Kidney glomerular epithelial cell (primary cell): ENCODE results near the gene GHRH.

Source experiments
- DNase-seq: peaks from one replicate; lab custom pipeline; 2025; lab: John Stamatoyannopoulos, UW

Gene GHRH

DNA sequence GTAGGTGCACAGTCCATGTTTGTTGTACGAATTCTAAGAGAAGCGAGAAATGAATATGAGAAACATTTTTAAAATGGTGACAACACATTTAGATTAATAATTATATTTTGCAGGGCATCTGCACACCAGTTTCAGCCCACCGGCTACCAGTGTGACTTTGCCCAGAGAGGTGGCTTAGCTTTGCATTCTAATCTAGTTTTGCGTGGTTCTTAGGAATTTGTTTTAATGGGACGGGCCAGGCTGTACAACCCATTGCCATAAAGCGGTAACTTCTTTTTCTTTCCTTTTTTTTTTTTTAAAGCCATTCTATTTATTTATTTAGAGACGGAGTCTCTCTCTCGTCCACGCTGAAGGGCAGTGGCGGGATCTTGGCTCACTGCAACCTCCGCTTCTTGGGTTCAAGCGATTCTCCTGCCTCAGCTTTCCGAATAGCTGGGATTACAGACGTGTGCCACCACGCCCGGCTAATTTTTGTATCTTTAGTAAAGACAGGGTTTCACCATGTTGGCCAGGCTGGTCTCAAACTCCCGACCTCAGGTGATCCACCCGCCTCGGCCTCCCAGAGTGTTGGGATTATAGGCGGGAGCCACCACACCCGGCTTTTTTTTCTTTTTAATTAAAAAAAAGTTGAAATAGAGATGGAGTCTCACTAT lies 28.7 kb upstream of the GHRH start:
- DNase-seq, result no peak

DNA sequence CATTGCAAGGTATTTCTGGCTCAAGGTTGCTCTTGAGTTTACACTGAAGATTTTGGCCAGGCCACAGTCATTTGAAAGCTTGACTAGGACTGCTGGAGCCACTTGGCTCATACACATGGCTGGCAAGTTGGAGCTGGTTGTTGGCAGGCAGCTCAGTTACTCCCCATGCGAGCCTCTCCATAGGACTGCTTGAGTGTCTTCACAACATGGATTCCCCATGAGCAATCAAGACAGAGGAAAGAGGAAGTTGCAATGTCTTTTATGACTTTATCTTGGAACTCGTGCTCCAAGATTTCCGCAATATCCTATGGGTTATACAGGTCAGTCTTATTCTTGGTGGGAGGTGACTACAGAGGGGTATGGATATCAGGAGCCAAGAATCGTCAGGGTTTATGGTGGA lies 26.5 kb upstream of the GHRH start:
- DNase-seq, result no peak

DNA sequence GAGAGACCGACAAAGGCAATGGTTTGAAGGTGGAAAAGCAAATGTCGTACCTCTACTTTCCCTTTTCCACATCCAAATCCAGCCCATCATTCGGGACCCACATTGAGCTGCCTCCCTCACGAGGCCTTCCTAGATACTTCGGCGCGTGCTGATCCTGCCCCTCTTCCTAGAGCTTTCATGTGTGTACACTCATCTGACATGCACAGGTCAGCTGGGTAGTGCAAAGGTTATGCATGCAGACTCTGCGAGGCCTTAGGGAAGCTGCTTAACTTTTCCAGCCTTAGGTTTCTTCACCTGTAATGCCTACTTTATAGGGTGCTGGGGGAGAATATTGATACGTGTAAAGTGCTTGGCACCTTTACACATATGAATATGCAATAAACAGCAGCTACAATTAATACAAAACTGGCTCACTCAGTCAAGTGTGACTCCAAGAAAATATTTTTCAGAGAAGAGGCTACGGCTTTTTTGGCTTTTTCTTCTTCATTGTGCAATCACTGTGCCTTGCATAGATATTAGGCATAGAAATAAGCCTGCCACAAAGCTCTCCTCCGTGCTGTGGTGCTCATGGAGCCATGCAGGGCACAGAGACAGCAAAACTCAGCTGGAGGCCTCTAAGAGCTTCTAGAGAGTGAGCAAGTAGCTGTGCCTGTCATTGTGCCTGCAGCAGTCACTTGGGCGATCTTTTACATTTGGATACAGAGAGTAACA lies 24.2 kb upstream of the GHRH start:
- DNase-seq, result no peak

DNA sequence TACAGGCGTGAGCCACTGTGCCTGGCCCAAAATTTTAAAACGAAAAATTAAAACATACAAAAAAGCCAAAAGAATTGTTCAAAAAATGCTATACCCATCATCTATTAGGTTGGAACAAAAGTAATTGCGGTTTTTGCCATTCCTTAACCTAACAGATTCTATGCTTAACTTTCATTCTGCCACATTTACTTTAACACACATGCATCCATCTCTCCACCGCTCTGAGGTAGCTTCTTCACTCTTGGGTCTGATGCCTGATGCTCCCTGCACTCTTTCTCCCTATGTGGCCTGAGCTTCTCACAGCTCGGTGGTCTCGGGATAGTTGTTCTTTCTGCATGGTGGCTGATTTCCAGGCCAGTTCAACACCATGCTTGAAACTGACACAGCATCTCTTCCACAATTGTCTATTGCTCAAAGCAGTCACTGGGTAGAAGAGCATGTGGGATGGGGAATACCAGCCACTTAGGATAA lies 23.1 kb upstream of the GHRH start:
- no peak for DNase-seq

DNA sequence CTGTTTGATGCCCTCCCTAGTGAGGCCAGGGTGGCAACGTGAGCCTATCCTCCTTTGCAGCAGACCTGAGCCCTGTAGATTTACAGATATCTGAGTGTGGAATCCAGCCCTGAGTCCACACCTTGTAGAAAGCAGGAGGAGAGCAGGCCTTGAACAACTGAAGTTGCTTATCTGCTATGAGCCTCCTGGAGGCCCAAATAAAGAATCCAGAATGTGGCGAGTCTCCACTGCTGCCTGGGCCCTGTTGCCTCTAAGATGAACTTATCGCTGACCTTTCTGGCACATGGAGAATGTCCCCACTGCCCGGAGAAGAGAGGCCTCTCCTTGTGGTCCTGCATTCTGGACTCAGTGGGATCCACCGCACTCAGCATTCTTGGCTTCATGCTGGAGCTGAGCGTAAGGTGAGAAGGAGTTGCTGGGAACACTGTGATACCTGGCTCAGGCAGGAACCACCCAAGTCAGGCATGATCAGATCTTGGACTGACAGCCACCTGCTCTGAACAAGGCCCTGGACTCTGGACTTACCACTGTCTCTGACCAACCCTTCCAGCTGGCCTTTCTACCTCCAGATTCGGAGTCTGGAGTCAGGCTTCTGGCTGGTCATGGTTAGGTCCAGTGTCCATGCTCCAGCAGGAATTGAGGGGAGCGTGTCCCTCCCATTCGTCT lies 22.0 kb upstream of the GHRH start:
- DNase-seq, result no peak

DNA sequence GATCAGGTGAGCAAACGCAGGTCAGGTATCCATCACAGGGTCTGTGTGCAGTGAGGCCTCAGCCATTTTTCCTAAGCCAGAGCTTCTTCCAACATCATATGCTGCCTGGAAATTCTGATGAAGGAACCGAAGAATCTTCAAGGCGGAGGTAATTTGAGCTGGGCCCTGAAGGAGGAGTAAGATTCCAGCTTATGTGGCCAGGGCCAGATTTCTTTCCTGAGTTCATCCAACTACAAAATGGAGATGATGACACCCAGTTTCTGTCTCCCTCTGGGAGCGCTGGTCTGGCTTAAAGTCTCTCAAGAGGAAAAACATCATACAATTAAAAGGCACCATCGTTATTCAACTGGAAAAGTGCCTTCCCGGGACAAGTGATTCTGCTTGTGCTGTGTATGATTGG lies 20.9 kb upstream of the GHRH start:
- DNase-seq, result peak; percentile 29

DNA sequence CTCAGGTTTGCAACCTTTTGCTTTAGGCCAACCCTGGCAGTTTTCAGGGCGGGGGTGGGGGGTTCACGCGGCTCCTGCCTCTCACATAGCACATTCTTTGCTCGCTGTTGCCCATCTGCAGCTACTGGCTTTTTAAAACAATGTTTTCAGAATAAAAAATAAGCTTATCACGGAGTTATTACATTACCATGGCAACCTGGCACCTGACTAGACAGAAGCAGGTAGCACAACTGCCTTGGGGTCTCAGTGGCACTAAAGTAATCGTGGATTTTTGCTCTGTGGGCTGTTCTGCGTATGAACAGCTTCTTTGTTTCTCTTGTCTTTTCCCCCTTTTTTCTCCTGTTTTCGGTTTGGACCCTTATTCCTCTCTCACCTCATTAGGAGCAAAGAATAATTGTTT lies 18.8 kb upstream of the GHRH start:
- no peak for DNase-seq

DNA sequence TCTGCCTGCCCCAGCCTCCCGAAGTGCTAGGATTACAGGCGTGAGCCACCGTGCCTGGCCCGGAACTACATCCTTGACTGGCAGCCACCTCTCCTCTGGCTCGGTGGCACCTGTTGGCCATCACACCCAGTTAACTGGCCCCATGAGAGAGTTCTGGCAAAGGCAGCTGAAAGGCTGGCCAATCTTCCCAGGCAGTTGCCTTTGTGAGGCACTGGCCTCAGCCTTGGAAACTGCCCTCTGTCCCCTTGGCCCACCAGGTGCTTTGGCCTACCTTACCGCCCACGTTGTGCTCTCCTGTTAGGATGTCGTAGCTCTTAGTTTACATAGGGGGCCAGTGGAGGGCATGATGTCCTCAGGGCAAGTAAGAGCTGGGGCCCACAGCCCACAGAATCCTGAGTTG lies 18.2 kb upstream of the GHRH start:
- no peak for DNase-seq

DNA sequence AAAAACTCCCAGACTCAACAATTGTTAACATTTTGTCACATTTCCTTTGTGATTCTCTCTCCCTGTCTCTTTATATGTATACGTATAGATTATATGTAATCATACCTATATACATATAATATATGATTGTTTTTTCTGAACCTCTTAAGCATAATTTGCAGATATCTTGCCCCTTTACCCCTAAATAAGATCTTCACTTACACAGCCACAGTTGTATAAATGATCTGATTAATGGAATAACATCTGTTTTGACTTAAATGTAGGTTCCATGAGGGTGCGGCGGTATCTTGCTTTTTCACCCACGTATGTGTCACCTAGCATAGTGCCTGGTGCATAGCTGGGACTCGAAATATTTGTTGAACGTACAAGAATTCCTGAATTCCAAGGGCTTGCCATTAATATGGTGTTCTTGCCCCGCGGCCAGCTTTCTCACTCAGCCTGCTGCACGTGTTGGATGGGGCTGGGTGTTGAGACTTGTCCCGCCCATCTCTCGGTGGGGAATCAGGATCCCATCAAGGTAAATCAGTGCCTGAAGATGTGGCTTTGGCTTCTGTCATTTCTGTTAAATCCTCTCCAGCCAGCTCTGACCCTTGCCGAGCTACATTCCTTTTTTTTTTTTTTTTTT lies 17.5 kb upstream of the GHRH start:
- DNase-seq, result no peak

DNA sequence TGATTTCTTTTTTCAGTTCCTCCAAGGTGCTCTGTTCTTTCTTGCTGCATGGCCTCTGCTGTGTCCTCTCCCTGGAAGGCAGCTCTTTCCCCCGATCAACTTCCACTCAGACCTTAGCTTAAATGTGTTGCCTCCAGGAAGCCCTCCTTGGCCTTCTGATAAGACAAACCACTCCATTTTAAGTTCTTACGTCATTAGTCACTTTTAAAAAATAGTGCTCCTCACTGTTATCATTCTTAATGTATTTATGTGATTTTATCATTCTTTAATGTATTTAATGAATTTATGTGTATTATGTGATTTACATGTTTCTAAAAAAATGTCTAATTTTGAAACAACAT lies 15.6 kb upstream of the GHRH start:
- no peak for DNase-seq

DNA sequence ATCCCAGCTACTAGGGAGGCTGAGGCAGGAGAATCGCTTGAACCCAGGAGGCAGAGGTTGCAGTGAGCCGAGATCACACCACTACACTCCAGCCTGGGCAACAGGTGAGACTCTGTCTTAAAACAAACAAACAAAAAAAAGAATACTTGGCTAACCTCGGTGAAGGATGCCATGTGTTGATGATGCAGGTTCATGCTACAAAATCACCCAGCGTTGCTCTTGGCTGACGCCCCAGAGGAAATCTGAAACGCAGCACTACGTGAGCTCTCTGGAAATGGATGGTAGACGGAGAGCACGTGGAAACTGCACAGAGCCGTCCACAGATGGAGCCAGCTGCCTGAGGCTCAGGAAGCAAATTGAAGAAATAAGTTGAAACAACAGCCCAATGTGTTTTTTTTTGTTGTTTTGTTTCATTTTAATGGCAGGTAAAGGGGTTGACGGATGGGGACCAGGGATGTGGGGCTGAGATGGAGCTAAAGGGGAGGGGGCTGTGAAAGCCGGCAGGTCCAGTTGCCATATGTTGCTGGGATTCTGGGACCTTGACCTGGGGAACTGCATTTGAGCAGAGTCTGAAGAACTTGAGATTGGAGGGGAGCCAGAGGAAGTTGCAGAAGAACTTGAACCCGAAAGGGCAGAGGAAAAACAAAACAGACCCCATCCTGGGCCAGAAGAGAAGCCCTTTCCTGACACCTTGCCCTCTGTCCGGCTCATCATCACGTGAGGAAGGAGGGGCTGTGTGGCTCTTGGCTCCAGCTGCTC lies 15.1 kb upstream of the GHRH start:
- DNase-seq, result peak; percentile 11

DNA sequence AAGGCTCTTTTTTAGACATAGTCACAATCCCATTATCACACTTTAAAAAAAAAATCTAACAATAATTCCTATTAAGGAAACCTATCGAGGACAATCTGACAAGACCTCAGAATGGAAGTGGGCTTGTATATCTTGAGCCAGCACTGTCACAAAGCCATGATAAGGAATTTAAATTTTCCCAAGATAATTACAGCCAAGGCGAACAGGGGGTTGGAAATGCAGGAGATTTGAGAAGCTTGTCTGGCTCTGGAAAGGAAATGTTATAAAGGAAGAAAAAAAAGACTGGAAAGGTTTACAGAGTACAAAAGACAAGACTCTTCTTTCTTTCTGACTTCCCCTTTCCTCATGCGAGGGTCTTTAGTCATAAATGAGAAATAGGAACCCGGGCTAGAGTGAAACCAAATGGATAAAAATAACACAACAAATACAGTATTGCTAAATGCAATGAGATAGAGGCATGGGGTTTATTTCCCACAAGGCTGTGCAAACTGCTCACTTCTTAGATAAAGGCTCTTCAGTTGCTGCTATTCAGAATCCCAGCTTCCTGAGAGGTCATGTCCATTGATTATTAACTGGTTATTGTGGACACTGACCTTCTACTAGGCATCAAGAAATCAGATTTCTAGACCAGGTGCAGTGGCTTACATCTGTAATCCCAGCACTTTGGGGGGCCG lies 13.4 kb upstream of the GHRH start:
- DNase-seq, result no peak

DNA sequence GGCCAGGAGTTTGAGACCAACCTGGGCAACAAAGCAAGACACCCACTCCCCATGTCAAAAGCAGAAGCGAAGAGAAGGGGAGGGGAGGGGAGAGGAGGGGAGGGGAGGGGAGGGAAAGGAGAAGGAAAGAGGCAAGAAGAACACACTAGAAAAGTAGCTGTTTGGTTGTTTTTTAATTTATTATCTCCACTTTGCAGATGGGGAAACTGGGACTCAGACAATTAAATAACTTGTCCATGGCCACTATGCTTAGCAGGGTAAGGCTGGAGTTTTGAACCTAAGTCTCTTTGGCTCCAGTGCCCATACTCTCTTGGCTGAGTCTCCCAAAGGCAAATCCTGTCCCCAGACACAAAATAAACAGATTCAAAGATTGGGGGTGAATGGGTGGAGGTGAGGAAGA lies 12.4 kb upstream of the GHRH start:
- no peak for DNase-seq

DNA sequence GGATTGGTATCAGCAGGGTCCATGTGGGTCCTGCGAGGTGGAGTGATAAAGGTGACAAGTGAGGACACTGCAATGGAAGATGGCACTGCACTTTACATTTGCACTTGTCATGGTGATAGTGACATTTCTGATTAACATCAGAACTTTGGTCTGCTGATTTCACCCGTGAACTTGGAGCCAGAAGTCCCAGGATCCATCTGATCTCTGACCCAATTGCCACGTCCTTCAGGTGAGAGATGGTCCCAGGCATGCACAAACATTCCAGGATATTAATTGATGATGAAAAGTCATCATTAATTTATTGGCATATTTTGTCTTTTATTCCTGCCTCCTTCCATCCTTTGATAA lies 9.8 kb upstream of the GHRH start:
- no peak for DNase-seq

DNA sequence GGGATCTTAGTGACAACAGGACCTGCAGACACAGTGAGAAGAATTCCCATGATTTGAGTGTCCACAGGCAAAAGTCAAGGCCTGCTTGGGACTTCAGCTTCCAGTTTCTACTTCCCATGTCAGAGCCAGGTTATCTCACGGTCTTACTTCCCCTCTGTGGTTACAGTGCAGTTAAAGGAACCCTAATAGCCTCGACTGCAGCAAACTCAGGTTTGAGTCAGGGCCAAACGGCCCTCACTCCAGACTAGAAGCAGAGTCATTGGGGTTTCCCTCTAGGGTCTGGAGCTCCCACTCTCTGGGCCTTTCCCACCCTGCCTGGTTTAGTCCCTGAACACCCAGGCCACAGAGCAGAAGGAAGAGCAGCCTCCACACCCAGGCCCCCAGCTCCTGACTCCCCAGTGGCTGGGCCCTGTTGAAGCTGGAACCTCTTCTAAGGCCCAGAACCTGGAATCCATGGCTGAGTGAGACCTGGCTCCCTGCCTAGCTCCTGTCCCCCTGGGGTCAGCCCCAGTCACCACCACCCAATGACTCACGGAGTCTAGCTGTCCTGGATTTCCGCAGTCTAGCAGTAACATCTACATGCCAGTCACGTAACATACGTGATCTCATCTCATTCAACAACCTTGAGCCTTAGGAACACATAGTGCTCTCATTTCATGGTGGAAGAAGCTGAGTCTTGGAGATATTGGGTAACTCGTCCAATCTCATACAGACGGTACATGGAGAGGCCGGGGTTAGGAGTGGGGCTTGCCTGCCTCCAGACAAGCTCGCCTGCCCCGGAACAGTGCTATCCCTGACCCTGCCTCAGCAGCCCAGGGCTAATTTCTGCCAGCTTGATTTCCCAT lies 9.2 kb upstream of the GHRH start:
- DNase-seq, result no peak

DNA sequence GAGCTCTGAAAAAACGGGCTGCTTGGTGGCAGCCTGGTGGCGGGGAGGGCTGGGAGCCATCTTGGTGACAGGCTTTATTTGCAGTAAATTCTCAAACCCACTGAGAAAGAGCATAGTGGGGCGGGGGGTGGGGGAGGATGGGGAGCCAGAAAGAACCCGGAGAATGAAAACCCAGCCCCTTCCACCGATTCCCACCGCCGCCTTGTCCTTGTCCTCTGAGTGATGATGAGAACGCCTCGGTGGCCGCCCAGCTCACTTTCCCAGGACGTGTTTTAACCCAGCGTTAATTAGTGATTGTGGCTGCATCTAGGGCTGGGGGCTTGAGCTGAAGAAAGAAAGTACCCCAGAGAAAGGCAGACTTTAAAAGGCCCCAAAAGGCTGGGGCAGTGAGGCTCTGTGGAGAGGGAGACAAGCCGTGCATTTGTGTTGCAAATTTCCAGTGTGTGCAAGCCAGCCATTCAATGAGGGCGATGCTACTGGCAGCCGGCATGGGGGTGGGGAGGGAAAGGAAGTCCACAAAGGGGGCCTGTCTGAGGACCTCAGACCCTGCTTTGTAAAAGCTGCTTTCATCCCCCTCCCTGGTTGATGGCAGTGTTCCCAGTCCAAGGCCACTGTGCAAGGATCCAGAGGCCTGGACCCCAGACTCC lies 6.2 kb upstream of the GHRH start:
- DNase-seq, result no peak

DNA sequence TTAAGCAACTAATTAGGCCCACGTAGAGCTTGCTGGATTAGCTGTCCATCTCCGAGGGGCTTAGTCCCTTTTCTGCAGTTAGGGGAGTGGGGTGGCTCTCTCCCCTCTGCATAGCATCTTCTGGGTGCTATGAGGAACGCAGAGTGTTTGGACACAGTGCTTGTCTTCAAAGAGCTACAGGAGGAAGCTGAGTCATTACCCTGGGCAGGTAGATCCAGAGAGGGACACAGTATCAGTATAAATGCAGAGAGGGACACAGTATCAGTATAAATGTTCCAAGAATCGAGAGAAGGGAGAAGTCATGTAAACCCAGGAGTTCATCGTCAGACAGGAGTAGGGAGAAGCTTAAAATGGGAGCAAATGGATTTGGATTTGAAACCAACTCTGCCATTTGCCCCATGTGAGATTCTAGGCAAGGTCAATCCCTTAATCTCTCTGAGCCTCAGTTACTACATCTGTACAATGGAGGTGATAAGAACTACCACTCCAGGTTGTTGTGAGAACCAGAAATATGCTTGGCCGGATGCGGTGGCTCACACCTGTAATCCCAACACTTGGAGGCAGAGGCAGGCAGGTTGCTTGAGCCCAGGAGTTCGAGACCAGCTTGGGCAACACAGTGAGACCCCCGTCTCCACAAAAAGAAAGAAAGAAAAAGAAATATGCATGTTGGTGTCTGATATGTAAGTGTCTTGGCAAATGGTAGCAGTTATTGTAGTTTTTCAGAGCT lies 5.5 kb upstream of the GHRH start:
- no peak for DNase-seq

DNA sequence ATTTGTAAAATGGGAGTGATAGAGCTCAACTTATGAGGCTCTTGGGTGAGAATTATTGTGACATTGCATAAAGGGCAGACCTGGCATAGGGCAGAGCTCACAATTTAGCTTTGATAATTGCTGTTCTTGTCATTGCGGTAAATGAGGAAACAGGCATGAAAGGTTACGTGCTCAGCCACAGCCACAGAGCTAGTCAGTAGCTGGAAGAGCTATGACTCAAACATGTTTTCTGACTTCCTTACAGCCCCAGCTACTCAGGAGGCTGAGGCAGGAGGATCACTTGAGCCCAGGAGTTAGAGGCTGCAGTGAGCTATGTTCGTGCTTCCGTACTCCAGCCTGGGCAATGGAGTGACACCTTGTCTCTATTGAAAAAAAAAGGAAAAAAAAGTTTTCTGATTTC lies 3.5 kb upstream of the GHRH start:
- no peak for DNase-seq

DNA sequence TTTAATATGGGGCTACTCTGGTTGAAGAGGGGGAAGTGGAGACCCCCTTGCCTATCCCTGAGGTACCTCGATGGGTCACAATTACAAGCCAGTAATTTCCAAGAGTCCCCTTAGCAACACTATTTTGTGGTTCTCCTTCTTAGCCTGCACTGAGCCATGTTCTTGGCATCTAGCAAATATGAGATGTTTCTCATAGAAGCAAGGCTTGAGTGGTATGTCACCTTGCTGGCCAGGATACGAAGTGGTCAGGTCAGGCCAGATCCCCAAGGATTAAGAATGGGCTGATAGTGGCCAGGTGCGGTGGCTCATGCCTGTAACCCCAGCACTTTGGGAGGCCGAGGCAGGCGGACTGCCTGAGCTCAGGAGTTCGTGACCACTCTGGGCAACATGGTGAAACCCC lies 2.1 kb upstream of the GHRH start:
- DNase-seq, result no peak

DNA sequence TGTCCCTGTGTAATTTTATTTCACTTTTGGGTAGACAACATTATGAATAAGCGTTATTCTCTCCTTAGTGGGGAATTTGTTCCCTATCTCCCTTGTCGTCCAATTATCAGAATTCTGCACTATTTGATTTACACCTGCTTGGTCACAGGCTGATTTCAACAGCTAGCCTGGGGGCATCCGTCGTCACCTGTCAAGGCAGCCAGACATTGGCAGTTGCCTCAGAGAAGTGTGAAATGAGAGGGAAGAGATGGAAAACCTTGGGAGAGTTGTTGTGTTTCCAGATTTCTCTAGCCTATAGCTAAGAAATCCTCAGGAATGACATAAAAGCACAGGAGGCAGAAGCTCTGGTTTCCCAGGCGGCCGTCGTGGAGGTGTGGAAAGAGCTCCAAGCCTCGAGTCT lies 891 bp upstream of the GHRH start:
- DNase-seq, result no peak
